Eye (tissue), 1 donor: ENCODE data around the gene MMEL1.
"Not testable (repeated sequence)": the region's sequence is repeated elsewhere in the genome, so short reads cannot be mapped to it uniquely, and the experiment has no call there.

ENCODE experiments used
- DNase-seq: peaks from one replicate; pipeline ENCODE4 v3.0.0-alpha.2; 2015

MMEL1 gene

GRCh38 chr1:2554621-2555387 lies 78.0 kb downstream of the MMEL1 start:
- no peak for DNase-seq

GRCh38 chr1:2553871-2554620 lies 78.8 kb downstream of the MMEL1 start:
- no peak for DNase-seq

GRCh38 chr1:2553076-2553475 lies 79.7 kb downstream of the MMEL1 start:
- DNase-seq, result not testable (repeated sequence)

GRCh38 chr1:2552189-2552588 lies 80.6 kb downstream of the MMEL1 start:
- DNase-seq, result peak; percentile 66

- not testable (repeated sequence) for DNase-seq
Observed at GRCh38 chr1:2551544-2551943, 81.3 kb downstream of the MMEL1 start.

- not testable (repeated sequence) for DNase-seq
Observed at GRCh38 chr1:2550309-2550861, 82.4 kb downstream of the MMEL1 start.

- not testable (repeated sequence) for DNase-seq
Observed at GRCh38 chr1:2549367-2550029, 83.3 kb downstream of the MMEL1 start.

GRCh38 chr1:2548068-2548589 lies 84.7 kb downstream of the MMEL1 start:
- peak; percentile 90 for DNase-seq

GRCh38 chr1:2547210-2548067 lies 85.4 kb downstream of the MMEL1 start:
- no peak for DNase-seq

GRCh38 chr1:2546515-2547209 lies 86.2 kb downstream of the MMEL1 start:
- peak; percentile 81 for DNase-seq

GRCh38 chr1:2545754-2546514 lies 86.9 kb downstream of the MMEL1 start:
- DNase-seq, result peak; percentile 95

GRCh38 chr1:2544875-2545640 lies 87.8 kb downstream of the MMEL1 start:
- peak; percentile 75 for DNase-seq

- DNase-seq, result peak; percentile 73
Observed at GRCh38 chr1:2544093-2544874, 88.5 kb downstream of the MMEL1 start.

- DNase-seq, result peak; percentile 85
Observed at GRCh38 chr1:2543543-2544092, 89.2 kb downstream of the MMEL1 start.

- peak; percentile 24 for DNase-seq
Observed at GRCh38 chr1:2542246-2542915, 90.4 kb downstream of the MMEL1 start.

- DNase-seq, result no peak
Observed at GRCh38 chr1:2541619-2542245, 91.1 kb downstream of the MMEL1 start.

GRCh38 chr1:2540816-2541492 lies 91.9 kb downstream of the MMEL1 start:
- DNase-seq, result peak; percentile 89
